NCI-H1048 (cell line): ENCODE results near the gene TEX54.
A peak's percentile ranks its signal among the peaks of the same experiment; 100 is the strongest.
"Not testable (repeated sequence)": the region's sequence is repeated elsewhere in the genome, so short reads cannot be mapped to it uniquely, and the experiment has no call there.

Source experiments
- DNase-seq: peaks from one replicate; lab custom pipeline; 2025; lab: John Stamatoyannopoulos, UW

The TEX54 gene

DNA sequence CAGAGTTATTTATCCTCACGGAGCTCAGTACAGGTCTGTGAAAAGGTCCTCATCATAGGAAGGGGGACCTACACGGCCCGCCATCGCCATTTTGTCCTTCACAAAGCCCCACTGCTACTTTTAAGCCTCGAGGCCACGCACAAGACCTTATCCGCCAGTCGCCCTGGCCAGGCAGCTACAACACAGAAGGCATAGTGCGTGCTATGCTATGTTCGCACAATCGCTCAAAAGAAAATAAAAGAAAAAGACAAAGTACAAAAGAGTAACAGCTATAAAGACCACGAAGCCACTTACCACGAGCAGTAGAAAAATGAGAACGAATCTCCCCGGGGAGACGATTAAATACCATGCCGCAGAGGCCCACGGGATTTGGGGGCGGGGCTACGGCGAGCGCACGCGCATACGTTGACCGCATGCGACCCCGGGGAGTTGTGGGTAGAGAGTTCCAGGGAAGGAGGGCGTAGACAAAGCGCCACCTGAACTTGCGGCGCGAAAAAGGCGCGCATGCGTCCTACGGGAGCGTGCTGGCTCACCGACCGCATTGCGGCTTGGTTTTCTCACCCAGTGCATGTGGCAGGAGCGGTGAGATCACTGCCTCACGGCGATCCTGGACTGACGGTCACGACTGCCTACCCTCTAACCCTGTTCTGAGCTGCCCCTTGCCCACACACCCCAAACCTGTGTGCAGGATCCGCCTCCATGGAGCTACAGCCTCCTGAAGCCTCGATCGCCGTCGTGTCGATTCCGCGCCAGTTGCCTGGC lies 23.1 kb upstream of the TEX54 start:
- peak; percentile 91 for DNase-seq

GRCh38 chr11:62854825-62855570 lies 22.4 kb upstream of the TEX54 start:
- no peak for DNase-seq

DNA sequence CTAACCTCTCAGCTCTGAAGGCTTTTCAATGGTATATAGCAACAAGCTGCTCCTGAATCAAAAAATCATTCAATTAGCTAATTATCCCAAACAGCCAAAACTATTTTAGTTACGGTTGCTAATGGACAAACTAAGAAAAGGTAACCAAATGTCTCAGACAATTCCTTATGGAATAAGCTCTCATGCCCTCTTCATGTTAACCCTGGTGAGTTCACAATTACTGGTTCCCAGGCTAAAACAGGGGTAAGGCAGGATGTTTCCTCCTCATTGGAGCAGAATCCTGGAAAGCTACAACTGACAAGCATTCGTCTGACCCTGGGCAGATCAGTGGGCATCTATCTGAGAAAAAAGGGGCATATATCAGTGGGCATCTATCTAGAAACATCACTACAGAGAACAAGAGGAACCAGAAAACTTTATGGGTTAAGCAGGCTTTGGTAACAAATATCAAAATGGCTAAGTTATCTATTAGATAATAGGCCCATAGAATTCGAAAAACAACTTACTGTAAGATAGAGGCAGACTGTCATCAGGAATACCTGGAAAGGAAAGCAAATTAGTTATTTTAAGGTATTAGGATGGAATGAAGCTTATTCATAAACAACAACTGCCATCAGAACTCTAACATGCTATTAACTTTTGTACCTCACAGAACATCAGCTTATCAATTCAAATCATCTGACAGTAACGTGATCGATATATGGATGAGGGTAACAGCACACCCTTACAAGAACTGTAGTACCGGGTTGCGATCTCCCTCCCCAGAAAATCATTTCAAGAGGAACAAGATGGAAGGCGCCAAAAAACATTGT lies 21.6 kb upstream of the TEX54 start:
- no peak for DNase-seq

GRCh38 chr11:62853279-62853965 lies 20.8 kb upstream of the TEX54 start:
- no peak for DNase-seq

DNA sequence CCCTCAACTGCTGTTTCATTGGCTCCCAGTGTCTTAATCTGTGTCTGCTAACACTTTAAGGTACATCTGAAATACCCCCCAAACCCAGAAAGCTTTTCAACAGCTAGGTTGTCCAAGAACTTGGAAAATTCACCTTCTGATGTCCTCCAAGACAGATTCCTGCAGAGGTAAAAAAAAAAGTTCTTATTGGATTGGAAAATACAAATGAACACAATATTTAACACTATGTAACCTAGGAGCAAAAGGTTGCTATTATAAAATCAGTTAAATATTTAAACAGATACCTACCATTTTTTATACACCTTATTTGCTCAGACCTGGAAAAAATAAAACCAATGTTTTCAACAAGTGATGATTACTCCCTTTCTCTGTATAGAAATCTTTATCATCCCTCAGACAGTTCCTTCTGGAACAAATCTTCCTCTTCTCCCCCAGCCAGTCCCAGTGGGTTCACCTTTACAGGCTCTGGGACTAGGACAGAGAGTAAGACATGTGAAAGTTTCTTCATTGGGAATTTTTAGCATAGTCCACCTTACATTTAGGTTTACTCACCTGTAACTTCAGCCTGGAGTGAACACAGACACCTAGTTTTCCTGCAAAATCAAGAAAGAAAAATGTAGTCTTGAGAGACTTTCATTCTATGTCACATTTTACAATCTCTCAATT lies 20.0 kb upstream of the TEX54 start:
- no peak for DNase-seq

GRCh38 chr11:62851807-62852522 lies 19.3 kb upstream of the TEX54 start:
- DNase-seq, result no peak

DNA sequence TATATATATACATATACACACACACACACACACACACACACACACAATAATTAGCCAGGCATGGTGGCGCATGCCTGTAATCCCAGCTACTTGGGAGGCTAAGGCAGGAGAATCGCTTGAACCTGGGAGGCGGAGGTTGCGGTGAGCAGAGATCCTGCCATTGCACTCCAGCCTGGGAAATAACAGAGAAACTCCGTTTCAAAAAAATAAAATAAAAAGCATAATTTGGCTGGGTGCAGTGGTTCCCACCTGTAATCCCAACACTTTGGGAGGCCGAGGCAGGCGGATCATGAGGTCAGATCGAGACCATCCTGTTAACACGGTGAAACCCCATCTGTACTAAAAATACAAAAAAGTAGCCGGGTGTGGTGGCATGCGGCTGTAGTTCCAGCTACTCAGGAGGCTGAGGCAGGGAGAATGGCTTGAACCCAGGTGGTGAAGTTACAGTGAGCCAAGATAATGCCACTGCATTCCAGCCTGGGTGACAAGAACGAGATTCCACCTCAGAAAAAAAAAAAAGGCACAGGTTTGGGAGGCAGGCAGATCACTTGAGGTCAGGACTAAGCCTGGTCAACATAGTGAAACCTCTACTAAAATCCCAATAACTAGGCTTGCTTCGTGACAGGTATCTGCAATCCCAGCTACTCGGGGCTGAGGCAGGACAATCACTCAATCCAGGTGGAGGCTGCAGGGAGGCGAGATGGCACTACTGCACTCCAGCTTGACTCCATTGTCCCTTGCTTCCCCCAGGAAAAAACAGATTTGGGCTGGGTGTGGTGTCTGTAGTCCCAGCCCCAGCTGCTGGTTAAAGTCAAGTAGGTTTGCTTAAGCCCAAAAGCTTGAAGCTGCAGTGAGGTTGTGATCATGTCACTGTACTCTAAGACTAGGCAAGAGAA lies 18.5 kb upstream of the TEX54 start:
- DNase-seq, result no peak

GRCh38 chr11:62847767-62848314 lies 15.2 kb upstream of the TEX54 start:
- no peak for DNase-seq

DNA sequence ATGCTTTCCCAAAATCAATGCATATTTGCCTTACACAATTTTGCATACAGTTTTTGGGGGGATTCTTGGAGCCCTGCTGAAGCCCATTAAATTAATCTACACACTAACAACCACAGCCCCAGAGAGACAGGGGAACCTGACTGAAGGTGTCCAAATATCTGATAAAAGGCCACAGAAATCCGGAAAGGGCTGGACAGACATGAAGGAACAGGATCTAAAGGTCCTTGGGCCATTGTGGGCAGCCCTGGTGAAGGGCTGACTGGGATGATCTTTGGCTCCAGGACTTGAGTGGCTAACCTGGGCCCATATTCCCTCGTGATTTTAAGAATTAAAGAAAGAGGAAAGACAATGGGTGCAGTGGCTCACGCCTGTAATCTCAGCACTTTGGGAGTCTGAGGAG lies 13.5 kb upstream of the TEX54 start:
- no peak for DNase-seq

DNA sequence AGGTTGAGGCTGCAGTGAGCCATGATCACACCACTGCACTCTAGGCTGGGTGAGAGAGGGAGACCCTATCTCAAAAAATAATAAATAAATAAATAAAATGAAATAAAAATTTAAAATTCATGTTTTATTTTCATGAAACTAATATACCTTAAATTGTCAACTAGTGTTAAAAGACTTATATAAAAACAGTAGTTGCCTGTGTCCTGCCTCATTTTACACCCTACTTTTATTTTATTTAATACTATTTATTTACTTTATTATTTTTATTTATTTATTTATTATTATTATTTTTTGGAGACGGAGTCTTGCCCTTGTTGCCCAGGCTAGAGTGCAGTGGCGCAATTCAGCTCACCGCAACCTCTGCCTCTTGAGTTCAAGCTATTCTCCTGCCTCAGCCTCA lies 11.5 kb upstream of the TEX54 start:
- no peak for DNase-seq

DNA sequence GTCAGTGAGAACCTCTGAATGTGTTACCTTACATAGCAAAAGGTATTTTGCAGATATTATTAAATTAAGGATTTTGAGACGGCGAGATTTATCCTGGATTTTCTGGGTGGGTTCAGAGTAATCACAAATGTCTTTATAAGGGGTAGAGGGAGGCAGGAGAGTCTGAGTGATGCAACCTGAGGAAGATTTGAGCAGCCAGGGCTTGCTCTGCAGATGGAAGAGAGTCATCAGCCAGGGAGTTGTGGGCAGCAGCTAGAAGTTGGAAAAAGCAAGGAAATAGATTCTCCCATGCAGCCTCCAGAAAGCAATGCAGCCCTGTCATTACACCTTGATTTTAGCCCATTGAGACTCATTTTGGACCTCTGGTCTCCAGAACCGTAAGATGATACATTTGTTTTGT lies 10.8 kb upstream of the TEX54 start:
- no peak for DNase-seq

GRCh38 chr11:62842891-62843290 lies 10.2 kb upstream of the TEX54 start:
- not testable (repeated sequence) for DNase-seq

DNA sequence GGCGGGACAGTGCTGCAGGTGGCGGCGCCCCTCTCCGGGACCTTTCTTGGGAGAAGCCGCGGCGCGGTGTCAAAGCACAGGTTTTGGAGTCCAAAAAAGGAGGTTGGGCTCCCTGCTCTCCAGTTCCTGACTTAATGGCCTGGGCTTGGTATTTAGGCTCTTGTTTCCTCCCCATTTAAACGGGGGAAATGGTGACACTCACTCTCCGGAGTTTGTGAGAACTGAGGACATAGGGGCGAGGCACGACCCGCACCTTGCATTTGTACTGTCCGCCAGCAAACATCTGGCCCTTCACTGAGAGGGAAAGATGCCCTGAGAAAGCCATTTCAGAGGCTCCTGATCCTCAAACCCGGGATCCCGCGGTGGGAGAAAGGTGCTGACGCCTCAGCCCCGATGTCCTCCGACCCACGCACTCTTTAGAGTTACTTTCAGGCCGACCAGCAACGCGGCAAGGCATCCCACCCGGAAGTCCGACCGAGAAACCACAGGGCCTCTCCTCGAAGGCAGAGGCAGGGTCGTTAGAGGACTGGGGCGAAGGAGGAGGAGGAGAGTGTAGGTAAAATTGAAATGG lies 9.6 kb upstream of the TEX54 start:
- no peak for DNase-seq

GRCh38 chr11:62841361-62842170 lies 8.9 kb upstream of the TEX54 start:
- peak; percentile 91 for DNase-seq

DNA sequence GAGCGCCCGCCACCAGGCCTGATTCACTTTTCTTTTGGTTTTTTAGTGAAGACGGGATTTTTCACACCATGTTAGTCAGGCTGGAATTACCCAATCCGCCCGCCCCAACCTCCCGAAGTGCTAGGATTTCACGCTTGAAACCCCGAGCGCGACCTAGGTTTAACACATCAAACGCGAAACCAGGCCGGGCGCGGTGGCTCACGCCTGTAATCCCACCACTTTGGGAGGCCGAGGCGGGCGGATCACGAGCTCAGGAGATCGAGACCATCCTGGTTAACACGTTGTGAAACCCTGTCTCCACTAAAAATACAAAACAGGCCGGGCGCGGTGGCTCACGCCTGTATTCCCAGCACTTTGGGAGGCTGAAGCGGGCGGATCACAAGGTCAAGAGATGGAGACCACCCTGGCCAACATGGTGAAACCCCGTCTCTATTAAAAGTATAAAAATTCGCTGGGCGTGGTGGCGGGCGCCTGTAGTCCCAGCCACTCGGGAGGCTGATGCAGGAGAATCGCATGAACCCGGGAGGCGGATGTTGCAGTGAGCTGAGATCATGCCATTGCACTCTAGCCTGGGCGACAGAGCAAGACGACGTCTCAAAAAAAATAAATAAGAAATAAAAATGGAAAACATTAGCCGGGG lies 8.2 kb upstream of the TEX54 start:
- not testable (repeated sequence) for DNase-seq

GRCh38 chr11:62839050-62839945 lies 6.7 kb upstream of the TEX54 start, which contains the start of gene WDR74:
TSS of gene WDR74 (minus strand) at chr11:62839590. CDS start at chr11:62839570, 20 bp downstream.
- DNase-seq, result peak; percentile 72

GRCh38 chr11:62835336-62835735 lies 2.7 kb upstream of the TEX54 start:
- DNase-seq, result no peak
